GM21390 (cell line): Measurements from ENCODE around the gene SPEM1.

Experiments
- ATAC-seq: cut with Tn5 transposase; IDR thresholded peaks from one replicate; pipeline ENCODE4 v1.9.1; 2021; ENCODE audit not compliant: unreplicated experiment

SPEM1 gene

DNA sequence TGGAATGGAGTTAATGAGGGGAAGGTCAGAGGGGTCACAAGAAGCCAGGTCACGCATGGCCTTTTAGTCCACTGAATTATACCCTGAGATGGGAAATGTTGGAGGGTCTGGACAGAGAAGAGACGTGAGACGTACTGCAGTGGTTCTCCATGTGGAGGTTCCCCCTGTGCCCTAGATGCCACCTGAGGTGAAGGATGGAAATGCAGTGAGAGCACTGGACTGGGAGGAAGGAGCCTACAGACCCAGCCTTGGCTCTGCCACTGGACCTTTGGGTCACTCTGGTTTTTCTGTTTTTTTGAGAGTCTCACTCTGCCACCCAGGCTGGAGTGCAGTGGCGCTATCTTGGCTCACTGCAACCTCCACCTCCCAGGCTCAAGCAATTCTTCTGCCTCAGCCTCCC, 24.0 kb upstream of the SPEM1 start:
- ATAC-seq: no peak

DNA sequence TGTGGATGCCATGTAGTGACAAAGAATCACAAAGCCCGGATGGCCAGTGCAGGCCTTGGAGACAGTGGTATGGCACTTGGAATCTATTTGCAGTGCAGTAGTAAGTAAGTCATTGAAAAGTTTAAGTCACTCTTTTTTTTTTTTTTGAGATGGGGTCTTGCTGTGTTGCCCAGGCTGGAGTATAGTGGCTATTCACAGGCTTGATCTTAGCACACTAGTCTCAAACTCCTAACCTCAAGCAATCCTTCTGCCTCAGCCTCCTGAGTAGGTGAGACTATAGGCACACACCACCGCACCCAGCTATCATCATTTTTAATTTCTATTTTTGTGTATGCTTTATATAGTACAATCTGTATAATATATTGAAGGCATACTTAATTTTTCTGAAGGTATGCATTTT, 21.5 kb upstream of the SPEM1 start:
- ATAC-seq: no peak

- no peak for ATAC-seq
Measured at GRCh38 chr17:7403043-7403726, 16.9 kb upstream of the SPEM1 start.

DNA sequence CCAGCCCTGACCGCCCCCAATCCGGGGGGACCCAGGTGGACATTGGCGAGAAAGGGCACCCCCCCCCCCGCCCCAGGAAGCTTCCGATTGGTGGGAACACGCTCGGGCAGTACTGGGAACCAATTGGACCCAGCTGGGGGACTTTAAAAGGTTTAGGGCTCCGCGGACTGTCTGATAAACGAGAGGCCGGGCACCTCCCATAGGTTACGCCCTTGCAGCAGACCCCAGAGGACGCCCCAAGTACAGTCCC, 16.5 kb upstream of the SPEM1 start:
- no peak for ATAC-seq

GRCh38 chr17:7403977-7404736, 16.0 kb upstream of the SPEM1 start, which contains the start of gene TMEM256:
TMEM256 (minus strand) TSS chr17:7404097; CDS start chr17:7404084, 13 bp downstream.
- peak; percentile 92 for ATAC-seq

GRCh38 chr17:7404737-7405349, 15.3 kb upstream of the SPEM1 start:
- no peak for ATAC-seq

DNA sequence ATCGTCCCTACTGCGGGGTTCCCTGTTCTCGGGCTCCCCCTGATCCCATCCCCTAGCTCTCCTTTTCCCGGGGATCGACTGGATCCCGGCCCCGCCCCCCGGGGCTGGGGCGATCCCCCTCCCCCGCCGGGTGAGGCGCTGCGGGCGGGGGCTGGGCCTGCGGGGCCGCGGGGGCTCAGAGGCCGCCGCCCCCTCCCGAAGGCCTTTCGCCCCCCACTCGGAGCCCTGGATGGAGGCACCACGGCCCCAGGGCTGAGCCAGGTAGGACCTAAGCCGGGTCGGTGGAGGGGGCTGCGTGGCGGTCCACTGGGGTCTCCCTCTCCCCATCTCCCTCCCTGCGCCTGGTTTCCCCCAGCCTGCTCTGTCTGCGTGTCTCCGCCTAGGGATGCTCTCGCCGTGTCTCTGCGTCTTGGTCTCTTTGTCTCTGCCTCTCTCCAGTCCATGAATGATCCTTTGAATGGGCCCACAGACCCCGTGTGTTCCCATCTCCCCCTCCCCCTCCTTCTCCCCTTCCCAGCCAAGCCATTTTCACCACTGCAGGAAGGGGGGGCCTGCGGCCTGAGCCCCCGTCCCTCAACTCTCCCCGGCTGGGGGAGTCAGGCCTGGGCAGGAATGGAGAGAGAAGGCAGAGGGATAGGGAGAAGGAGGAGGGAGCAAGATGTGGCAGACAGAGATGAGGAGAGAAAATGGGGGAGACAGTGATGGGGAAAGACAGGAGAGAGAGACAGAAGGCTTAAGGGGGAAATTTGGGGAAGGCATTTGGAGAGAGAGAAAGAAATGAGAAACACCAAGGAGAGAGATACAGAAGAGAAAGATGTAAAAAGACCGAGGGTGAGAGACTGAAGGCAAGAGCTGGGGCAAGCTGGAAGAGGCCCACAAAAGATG, 14.5 kb upstream of the SPEM1 start:
- no peak for ATAC-seq

DNA sequence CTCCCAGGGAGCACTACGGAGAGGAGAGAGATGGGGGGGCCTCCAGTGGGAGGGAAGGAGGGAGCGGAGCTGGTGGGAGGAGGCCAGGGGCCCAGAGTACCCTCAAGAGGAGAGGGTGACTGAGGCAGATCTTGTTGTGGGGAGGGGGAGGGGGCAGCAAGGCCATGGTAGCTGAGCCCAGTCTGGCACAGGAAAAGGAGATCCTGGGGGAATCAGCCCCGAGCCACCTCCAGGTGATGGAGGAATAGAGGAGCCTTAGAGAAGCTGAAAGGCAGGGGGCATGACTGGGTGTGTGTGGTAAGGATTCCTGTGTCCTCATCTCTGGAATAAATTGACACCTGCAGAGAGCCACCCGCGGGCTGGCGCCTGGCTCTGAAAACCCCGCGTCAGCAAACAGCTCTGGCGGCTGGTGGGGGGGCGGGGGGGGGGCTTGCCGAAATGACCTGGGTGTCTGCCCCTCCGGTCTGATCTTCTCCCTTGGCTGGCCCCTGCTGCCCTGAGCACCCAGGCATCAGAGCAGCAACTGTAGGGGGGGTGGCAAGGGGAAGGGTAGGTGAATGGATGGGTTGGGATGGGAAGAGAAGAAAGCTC, 13.8 kb upstream of the SPEM1 start:
- no peak for ATAC-seq

DNA sequence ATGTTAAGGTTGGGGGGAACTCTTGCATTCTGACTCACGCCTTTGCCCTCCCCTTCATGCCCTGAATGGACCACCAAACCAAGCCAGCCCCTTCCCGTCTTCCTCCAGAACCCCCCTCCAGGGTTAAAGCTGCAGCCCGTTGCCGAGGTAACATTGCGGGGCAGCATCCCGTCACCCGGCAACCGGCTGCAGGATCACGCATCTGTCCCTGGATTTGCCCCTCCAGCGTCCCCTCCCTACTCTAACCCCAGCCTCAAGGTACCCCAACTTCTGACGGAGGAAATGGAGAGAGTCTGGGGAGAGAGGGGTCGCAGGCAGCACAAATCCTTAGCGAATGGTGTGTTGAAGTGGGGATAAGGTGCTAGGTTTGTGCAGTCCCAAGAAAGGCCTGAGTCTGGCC, 13.0 kb upstream of the SPEM1 start:
- no peak for ATAC-seq

DNA sequence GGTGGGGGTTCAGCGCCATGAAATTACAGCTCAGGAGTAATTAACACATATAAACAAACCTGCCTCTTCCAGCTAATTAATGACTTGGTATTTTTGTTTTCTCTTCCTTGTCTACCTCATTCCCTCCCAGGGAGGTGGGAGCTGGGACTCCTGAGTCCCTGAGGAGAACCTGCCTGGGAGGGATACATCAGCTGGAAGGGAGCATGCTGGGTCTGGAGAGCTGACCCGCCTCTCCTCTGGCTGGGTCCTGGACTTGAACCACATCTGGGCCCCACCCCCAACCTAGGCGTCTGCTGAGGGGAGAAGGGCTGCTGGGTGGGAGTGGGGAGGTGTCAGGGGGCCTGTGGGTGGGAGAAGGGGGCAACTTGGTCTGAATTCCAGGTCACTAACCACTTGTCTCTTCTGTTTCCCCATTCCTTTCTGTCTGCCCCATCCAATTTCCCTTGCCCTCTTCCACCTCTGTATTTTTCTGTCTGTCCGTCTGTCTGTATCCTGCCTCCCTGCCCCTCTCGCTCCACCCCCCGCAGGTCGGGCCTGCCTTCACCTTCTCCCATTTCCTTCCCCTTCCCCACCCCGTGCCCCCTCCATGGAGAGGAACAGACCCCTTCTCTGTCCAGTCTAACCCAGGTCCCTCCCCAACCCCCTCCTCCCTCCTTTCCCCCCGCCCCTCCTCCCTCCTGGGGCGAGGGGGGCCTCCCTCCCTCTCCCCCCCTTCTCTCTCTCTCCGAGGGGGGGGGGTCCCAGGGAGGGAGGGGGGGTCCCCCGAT, 12.5 kb upstream of the SPEM1 start, which contains the start of gene NLGN2:
Gene NLGN2, plus strand, starts transcription at position 361 of the 767 bp plus-strand sequence. CDS start 411 bp downstream, outside the sequence.
- no peak for ATAC-seq

DNA sequence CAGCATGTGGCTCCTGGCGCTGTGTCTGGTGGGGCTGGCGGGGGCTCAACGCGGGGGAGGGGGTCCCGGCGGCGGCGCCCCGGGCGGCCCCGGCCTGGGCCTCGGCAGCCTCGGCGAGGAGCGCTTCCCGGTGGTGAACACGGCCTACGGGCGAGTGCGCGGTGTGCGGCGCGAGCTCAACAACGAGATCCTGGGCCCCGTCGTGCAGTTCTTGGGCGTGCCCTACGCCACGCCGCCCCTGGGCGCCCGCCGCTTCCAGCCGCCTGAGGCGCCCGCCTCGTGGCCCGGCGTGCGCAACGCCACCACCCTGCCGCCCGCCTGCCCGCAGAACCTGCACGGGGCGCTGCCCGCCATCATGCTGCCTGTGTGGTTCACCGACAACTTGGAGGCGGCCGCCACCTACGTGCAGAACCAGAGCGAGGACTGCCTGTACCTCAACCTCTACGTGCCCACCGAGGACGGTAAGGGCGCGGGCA, 11.8 kb upstream of the SPEM1 start:
- ATAC-seq: no peak

GRCh38 chr17:7408863-7409262, 11.3 kb upstream of the SPEM1 start:
- no peak for ATAC-seq

DNA sequence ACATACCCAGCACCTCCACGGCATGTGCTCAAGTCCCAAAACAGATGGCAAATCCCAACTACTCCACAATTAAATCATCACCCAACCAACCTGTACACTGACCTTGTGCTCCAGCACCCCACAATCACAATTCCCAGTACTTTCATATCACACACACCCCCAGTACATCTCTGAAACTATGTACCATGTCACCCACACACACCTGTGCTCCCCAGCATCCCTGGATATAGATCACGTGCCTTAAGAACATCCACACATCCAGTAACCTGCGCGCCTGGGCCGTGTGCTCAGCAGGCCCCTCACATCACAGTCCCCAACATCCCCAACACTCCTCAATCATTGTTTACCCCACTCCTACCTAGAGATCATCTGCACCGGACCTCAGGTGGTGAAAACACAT, 10.4 kb upstream of the SPEM1 start:
- ATAC-seq: no peak

GRCh38 chr17:7410634-7411426, 9.3 kb upstream of the SPEM1 start:
- no peak for ATAC-seq

DNA sequence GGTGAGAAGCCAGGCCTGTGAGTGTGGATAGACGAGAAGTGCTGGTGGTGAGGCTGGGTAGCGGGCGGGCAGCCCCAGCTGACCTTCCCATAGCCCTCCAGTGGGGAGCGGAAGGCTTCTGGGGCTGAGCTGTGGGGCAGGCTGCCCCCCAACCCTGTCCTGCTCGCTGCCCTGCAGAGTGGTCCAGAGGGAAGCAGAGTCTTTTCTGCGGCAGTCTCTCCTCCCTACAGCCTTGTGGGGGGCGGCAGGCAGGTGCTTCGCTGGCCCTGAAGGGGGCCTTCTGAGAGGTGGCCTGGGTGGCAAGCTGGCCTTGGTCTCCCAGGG, 8.7 kb upstream of the SPEM1 start:
- no peak for ATAC-seq

DNA sequence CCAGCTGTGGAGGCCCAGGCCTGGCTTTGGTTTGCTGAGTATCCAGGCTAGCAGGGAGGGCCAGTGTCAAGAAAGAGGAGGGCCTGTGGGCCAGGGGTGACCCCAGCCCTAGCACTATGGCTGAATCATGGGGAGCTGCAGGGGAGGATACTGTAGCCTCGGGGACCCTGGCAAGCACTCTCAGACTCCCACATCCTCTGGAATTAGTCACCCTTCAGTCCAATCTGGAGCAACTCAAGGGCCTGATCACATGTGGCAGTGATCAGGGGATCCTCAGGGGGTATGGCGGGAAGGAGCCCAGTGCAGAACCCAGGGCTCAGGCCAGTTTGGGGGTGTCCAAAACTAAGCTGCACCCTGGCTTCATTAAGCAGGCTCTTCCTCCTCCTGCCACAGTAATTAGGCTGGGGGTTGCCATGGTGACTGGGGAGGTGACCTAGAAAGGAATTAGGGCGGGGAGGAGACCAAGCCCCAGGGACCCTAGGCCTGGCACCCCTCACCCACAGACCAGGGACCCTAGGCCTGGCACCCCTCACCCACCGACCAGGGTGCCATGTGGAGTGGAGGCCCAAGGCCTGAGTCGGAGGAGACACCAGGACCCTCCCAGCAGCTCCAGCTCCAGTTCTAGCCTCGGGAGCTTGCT, 6.7 kb upstream of the SPEM1 start:
- ATAC-seq: no peak

GRCh38 chr17:7414837-7415236, 5.3 kb upstream of the SPEM1 start:
- ATAC-seq: no peak

GRCh38 chr17:7415784-7416183, 4.3 kb upstream of the SPEM1 start:
- no peak for ATAC-seq

GRCh38 chr17:7416323-7416722, 3.8 kb upstream of the SPEM1 start:
- ATAC-seq: no peak
